Lower lobe of right lung (tissue), 2 donors: ENCODE data around the gene SF3A1. TPM values are rescaled to one million over a fixed set of nuclear protein-coding genes. Genes with fewer than 3 reads are reported as not detected.

ENCODE experiments used
- ATAC-seq, 2 donors: fragments of 200-7000 bp; cut with Tn5 transposase; one replicate each; pipeline ENCODE4 v1.9.1; 2020 to 2022; ENCODE audit warnings: mild to moderate bottlenecking in 2 of 2, moderate library complexity in 2 of 2
- DNase-seq: peaks from one replicate; pipeline ENCODE4 v3.0.0-alpha.2; 2020
- H3K27ac ChIP-seq: fragments of 200-600 bp; one replicate; pipeline ENCODE4 v1.8.0; 2022
- H3K27me3 ChIP-seq: fragments of 200-600 bp; one replicate; pipeline ENCODE4 v1.8.0; 2022; ENCODE audit warnings: low read depth
- H3K36me3 ChIP-seq: fragments of 200-600 bp; one replicate; pipeline ENCODE4 v1.8.0; 2022; ENCODE audit warnings: mild to moderate bottlenecking
- H3K4me1 ChIP-seq: fragments of 200-600 bp; one replicate; pipeline ENCODE4 v1.8.0; 2022
- H3K4me3 ChIP-seq: fragments of 200-600 bp; one replicate; pipeline ENCODE4 v1.8.0; 2022; ENCODE audit warnings: mild to moderate bottlenecking
- H3K9me3 ChIP-seq: fragments of 200-600 bp; one replicate; pipeline ENCODE4 v1.8.0; 2022
- CTCF ChIP-seq: fragments of 200-600 bp; IDR thresholded peaks from one replicate; pipeline ENCODE4 v1.8.0; 2022; ENCODE audit warnings: antibody characterized with exemption, mild to moderate bottlenecking
- intact Hi-C: fragments of 100-400 bp; cut with DNase I; formaldehyde crosslinking; loops from one replicate; pipeline ENCODE4 v1.11.0; 2022
- total RNA-seq: library from RNA; stranded (reverse); fragmentation: NEBNext Ultra II Directional; extraction: Animal tissue kit (Norgen Biotek cat#: 25700); gene quantifications from one replicate; pipeline ENCODE4 v1.2.1, GENCODE V29; 2021
- donor health status: DM: no; HTN: yes; CAD: no; lungs with severe emphysema.

SF3A1 gene
- total RNA-seq, 1 donor from 2014 or later, result 162 TPM

- Histone ChIP-seq H3K36me3 (peaks cover 15% of the 10 kb centered on the region), H3K27ac (peak overlapping the region; percentile 90), H3K4me3 (peak overlapping the region; percentile 87), H3K9me3 (no peaks in the 10 kb centered on the region), H3K4me1 (peaks cover 59% of the 10 kb centered on the region), H3K27me3 (no peaks in the 10 kb centered on the region)
- no peak for ATAC-seq
- intact Hi-C loops, result no loop called here
- no peak for DNase-seq
- TF ChIP-seq CTCF, result no peak
These were observed 30.9 kb downstream of the SF3A1 start for GRCh38 chr22:30325724-30326254.

- Histone ChIP-seq H3K4me3 (peak overlapping the region; percentile 87), H3K27ac (peak overlapping the region; percentile 90), H3K27me3 (no peaks in the 10 kb centered on the region), H3K9me3 (no peaks in the 10 kb centered on the region), H3K4me1 (peaks cover 65% of the 10 kb centered on the region), H3K36me3 (peaks cover 16% of the 10 kb centered on the region)
- TF ChIP-seq CTCF, result no peak
- DNase-seq (no peak), ATAC-seq (peak; percentile 3 to 39)
- intact Hi-C loops, result no loop called here
These were observed 31.5 kb downstream of the SF3A1 start for GRCh38 chr22:30325065-30325720.

GRCh38 chr22:30324014-30324730, 32.5 kb downstream of the SF3A1 start:
- H3K36me3 ChIP-seq, result peaks cover 22% of the 10 kb centered on the region
- intact Hi-C loops, result no loop called here
- peak overlapping the region; percentile 87 for H3K4me3 ChIP-seq
- ATAC-seq, result no peak
- no peaks in the 10 kb centered on the region for H3K27me3 ChIP-seq
- DNase-seq, result no peak
- no peaks in the 10 kb centered on the region for H3K9me3 ChIP-seq
- TF ChIP-seq CTCF, result no peak
- H3K27ac ChIP-seq, result peak overlapping the region; percentile 90
- H3K4me1 ChIP-seq, result peaks cover 75% of the 10 kb centered on the region

- Histone ChIP-seq H3K27ac (no peak overlapping the region), H3K4me1 (peaks cover 83% of the 10 kb centered on the region), H3K4me3 (no peak overlapping the region), H3K9me3 (no peaks in the 10 kb centered on the region), H3K27me3 (no peaks in the 10 kb centered on the region), H3K36me3 (peaks cover 24% of the 10 kb centered on the region)
- ATAC-seq (no peak), DNase-seq (no peak)
- intact Hi-C loops, result no loop called here
- no peak for TF ChIP-seq CTCF
These were observed 33.4 kb downstream of the SF3A1 start for GRCh38 chr22:30323246-30323645.

- H3K4me1 ChIP-seq, result peaks cover 89% of the 10 kb centered on the region
- H3K9me3 ChIP-seq, result no peaks in the 10 kb centered on the region
- intact Hi-C loops, result no loop called here
- ATAC-seq, result no peak
- H3K36me3 ChIP-seq, result peaks cover 29% of the 10 kb centered on the region
- H3K4me3 ChIP-seq, result no peak overlapping the region
- no peaks in the 10 kb centered on the region for H3K27me3 ChIP-seq
- no peak for TF ChIP-seq CTCF
- DNase-seq, result no peak
- H3K27ac ChIP-seq, result peak overlapping the region; percentile 46
These were observed 35.2 kb downstream of the SF3A1 start for GRCh38 chr22:30321461-30321860.
